HG03175 (cell line): ENCODE measurements around the gene LIG1.

Experiments used
- ATAC-seq: cut with Tn5 transposase; IDR thresholded peaks from one replicate; pipeline ENCODE4 v1.9.1; 2021; ENCODE audit warnings: mild to moderate bottlenecking, moderate library complexity; ENCODE audit not compliant: unreplicated experiment

The LIG1 gene

GRCh38 chr19:48182434-48182833 lies 12.3 kb upstream of the LIG1 start:
- no peak for ATAC-seq

DNA sequence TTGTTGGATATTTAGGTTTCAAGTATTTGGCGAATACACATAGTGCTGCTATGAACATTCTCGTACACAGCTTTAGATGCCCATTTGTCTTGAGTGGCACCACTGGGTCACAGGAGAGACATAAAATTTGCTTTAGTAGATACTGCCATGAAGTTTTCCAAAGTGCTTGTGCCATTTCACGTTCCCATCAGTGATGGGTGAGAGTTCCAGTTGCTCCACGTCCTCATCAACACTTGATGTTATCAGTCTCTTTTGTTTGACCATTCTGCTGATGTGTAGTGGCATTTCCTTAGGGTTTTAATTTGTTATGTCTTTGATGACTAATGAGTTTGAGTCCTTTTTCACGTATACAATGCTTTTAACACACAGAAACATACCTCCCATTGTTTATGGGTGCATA lies 11.4 kb upstream of the LIG1 start:
- no peak for ATAC-seq

- ATAC-seq, result no peak
These were observed 6.1 kb upstream of the LIG1 start for GRCh38 chr19:48176226-48176625.

DNA sequence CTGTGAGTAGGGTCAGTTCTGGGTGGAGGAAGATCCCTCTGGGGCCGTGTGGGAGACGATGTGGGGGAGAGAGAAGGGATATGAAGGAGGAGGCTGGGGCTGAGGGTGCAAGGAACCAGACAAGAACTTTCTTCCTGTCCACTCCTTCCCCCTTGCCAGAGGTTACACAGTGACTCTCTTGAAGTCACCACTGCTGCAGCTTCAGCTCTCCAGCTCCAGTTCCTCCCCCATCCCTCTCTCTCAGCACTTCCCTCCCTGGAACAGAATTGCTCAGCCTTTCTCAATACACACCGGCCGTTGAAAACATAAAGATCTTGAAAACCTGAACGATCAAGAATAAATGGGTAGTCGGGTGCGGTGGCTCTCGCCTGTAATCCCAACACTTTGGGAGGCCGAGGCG lies 5.4 kb upstream of the LIG1 start:
- no peak for ATAC-seq

- ATAC-seq, result no peak
These were observed 4.4 kb upstream of the LIG1 start for GRCh38 chr19:48174445-48175030.

- ATAC-seq, result no peak
These were observed 1.6 kb upstream of the LIG1 start for GRCh38 chr19:48171710-48172109.

DNA sequence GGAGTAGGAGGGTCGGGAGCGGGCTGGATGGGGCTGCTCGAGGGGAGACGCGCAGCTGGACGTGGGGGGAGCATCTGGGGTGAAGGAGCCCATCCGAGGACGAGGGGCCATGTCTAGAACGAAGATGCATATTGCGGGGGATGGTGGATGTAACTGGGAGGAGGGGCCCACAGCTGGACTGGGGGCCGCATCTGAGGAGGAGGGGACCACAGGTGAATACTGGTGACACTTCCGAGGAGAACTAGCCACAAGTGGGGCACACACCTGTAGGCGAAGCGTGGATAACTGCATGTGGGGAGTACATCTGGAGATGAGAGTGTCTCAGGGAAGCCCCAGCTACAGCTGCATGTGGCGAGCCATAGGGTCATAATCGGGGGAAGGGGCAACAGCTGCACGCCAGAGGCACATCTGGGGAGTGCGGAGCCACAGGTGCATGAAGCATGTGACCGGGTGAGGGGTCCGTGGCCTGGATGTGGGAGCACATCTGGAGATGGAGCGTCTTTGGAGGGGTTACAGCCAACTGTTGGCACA lies 738 bp upstream of the LIG1 start:
- ATAC-seq, result no peak

DNA sequence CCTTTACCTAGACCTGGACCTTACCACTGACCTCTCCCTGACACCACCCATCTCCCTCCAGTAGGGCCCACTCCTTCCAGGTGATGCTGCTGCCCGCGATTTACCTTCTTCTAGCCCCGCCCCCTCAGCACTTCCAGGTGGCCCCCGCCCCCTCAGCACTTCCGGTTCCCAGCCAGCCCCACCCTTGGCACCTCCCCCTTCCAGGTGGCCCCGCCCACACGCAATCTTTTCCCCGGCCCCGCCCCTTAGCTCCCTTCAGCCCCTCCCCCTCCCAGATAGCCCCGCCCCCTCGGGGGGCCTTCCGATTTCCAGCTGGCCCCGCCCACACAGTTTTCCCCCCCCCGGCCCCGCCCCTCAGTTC lies 586 bp downstream of the LIG1 start:
- no peak for ATAC-seq

DNA sequence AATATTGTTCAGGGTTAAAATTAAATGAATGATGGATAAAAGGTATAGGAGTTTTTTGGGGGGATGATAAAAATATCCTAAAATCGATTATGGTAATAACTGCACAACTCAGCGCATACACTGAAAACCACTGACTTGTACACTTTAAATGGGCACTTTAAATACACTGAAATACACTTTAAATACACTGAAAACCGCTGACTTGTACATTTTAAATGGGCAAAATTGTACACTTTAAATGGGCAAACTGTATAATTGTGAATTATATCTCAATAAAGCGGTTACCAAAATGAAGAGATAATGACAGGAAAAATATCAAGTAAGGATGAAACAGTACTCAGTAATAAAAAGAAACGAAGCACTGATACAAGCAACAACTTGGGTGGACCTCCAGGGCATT lies 1.5 kb downstream of the LIG1 start:
- no peak for ATAC-seq

GRCh38 chr19:48158210-48158790 lies 11.8 kb downstream of the LIG1 start:
- no peak for ATAC-seq

- ATAC-seq, result no peak
These were observed 16.1 kb downstream of the LIG1 start for GRCh38 chr19:48154003-48154402.

DNA sequence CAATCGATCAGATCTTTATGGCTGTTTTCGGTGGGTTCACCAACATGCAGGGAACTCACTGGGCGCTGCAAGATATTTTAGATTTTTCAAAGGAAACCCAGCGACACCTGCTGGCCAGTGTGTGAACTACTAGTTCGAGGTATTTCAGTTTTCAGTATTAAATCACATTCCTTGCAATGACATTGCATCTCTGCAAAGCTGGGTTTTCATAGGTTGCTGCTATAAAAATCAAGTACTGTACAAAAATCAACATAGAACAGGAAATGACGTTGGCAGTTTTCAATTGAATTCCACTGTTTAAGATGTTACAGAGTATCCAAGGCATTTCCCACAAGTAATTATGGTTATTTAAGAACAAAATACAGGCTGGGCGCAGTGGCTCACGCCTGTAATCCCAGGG lies 17.6 kb downstream of the LIG1 start:
- no peak for ATAC-seq

- no peak for ATAC-seq
These were observed 20.7 kb downstream of the LIG1 start for GRCh38 chr19:48149430-48149829.

DNA sequence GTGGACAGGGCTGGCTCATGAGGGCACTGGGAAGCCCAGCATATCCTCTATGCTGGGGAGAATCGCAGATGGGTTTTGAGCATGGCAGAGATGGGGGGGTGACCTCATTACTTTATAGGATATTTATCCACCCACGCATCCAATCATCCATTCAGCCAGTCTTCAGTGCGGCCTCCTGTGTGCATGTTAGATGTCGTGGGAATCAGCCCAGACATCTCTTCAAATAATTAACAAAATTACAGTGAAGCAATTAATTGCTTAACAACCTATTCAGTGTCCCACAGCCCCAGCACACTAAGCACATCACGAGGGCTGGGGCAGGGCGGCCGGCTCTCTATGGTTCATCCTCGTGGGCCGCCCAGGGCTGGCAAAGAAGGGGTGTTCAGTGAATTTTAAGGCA lies 21.6 kb downstream of the LIG1 start:
- ATAC-seq, result no peak

DNA sequence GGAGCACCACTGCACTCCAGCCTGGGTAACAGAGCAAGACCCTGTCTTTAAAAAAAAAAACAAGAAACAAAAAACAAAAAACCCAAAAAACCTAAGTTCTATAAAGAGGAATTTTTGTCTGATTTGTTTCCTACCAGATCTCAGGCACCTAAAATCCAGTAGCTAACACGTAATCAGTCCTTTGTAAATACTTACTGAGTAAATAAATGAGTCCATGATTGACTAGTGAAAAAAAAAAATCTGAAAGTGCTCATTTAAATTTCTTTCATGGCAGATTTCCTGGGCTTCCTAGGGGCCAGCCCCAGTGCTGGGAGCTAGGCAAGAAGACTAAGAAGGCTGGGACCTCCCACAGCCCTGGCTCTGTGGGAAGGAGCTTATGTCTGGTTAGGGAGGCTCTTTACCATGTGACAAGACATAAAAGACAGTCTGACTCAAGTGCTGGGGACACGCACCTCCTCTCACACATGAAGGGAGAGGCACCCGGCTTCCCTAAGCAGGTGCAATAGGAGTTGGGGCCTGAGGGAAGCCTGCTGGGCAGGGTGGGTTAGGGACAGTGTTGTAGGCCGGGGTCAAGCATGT lies 22.5 kb downstream of the LIG1 start:
- ATAC-seq, result no peak

DNA sequence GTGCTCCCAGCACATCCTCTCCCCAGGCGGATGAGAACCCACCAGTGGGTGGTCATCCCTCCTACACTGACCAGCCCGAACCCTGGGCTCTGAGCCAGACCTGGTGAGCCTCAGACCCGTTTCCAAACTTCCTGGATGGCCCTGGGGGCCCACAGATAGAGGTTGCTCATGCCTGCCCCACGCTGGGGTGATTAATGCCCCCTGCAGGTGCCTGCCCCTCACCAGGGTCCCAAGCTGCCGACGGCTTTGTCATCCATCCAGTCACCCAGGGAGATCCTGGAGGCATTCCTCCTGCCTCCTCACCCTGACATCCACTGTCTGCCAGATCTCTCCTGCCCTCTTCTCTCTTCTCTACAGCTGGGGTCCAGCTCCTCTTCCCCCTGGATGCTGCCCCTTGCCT lies 31.1 kb downstream of the LIG1 start:
- ATAC-seq, result no peak

DNA sequence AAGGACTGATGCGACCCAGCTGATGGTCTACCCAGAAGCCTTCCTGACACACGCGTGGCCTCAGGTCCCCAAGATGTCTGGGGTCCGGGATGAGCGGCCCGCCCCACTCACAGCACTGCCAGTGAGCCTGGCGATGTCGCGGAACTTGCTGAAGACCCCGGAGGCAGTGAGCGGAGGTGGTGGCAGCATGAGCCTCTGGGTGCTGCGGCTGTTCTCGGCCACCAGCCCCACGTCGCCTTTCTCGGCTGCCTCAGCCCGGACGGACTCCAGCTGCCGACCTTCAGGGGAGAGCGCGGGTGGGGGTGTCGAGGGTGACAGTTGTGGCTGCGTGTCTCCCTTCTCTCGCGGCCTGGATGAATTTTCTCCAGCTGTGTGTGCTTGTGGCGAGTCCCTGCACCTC lies 32.7 kb downstream of the LIG1 start:
- no peak for ATAC-seq

- no peak for ATAC-seq
These were observed 33.6 kb downstream of the LIG1 start for GRCh38 chr19:48136547-48136946.

DNA sequence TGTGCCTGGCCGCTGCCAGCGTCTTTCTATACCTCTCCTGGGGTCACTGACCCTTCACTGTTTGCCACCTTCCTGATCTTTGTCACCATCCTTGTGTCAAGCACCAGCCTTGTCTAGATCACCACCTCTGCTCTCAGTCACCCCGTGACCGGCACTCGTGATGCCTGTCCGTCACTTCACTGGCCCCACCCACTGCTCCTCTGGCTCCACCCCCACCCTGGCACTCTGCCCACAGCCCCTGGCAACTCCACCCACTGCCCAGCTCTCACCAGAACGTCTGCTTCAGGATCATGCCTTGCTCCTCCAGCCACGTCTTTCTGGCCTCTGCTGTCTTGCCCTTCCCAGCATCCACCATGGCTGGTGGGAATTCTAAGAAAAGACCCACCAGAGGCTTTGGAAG lies 34.7 kb downstream of the LIG1 start:
- ATAC-seq, result no peak

- ATAC-seq, result no peak
These were observed 37.0 kb downstream of the LIG1 start for GRCh38 chr19:48133094-48133493.

DNA sequence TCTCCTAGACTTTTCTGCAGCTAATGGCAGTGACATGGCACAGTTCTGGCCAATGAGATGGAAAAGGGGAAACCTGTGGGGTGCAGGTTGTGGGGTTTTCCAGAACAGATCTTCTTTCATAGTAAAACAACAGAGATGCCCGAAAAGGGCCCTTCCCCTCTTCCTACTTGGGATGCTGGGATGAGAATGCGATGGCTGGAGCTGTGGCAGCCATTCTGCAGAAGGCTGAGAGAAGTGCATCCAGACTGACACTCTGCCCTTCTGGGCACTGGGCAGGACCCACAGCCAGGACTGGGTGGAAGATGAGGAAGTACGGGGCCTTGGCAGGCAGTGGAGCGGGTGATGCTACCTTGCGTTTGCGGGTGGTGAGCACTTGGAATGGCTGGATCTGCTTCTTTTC lies 42.6 kb downstream of the LIG1 start:
- no peak for ATAC-seq

DNA sequence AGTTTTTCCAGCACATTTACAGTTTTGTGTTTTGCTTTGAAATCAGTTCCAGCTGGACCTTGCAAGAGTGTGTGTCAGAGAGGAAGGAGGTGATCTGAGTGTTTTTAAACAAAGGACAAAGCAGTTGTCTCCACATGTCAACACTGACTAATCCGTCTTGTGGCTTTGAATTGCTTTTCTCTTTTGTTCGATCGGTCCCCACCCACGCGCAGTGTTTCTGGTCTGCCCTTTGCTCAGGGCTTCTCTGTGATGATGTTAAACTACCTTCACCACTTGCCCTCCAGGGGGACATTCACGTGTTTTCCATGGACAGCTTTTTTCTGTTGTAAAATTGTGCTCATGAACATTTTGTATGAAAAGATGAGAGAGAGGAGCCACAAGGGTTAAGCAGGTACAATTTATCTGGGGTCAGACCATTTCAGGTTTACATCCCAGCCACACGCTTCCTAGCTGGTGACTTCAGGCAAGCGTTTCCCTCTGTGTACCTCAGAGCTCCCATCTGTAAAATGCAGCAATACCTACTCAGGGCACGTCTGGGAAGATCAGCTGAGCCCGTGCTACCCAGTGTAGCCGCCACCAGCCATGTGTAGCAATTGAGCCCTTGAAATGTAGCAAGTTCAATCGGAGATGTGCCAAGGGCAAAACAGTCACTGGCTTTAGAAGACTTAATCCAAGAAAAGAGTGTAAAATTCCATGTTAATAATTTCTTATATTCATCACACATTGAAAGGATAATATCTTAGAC lies 46.1 kb downstream of the LIG1 start:
- no peak for ATAC-seq
